Suprapubic skin (tissue), 4 donors: ENCODE measurements around the gene ZNF593OS. TPM values are rescaled to one million over a fixed set of nuclear protein-coding genes. Genes with fewer than 3 reads are reported as not detected.

Source experiments
- DNase-seq, 2 donors: peaks; one replicate each; pipeline ENCODE4 v3.0.0-alpha.2; 2019; ENCODE audit warnings: low spot score in 2 of 2
- H3K27ac ChIP-seq: fragments of 200-600 bp; sonication (generic); one replicate; pipeline ENCODE4 v1.5.1; 2019
- H3K27me3 ChIP-seq: fragments of 200-600 bp; sonication (generic); one replicate; pipeline ENCODE4 v1.5.1; 2019
- H3K36me3 ChIP-seq: fragments of 200-600 bp; sonication (generic); one replicate; pipeline ENCODE4 v1.5.1; 2019
- H3K4me1 ChIP-seq: fragments of 200-600 bp; sonication (generic); one replicate; pipeline ENCODE4 v1.5.1; 2019
- H3K4me3 ChIP-seq: fragments of 200-600 bp; sonication (generic); one replicate; pipeline ENCODE4 v1.5.1; 2019; ENCODE audit warnings: mild to moderate bottlenecking
- H3K9me3 ChIP-seq: fragments of 200-600 bp; sonication (generic); one replicate; pipeline ENCODE4 v1.5.1; 2019
- EP300 ChIP-seq: sonication (generic); formaldehyde crosslinking; IDR thresholded peaks from one replicate; pipeline ENCODE4 v1.6.1; 2017; ENCODE audit warnings: antibody characterized with exemption
- POLR2A ChIP-seq, 2 donors: fragments of 450-650 bp; IDR thresholded peaks; one replicate each; pipeline ENCODE4 v1.6.1; 2017; ENCODE audit warnings: antibody characterized with exemption in 2 of 2, mild to moderate bottlenecking in 2 of 2, moderate library complexity in 2 of 2
- POLR2AphosphoS5 ChIP-seq, 3 donors: sonication (generic); formaldehyde crosslinking; IDR thresholded peaks; one replicate each; pipeline ENCODE4 v1.6.1; 2017; ENCODE audit warnings: antibody characterized with exemption in 3 of 3
- WGBS: methylation state at CpG from one replicate; pipeline ENCODE4 v1.1.5; 2018; 5-methylcytosine and 5-hydroxymethylcytosine counted together
- total RNA-seq, 4 donors: library from RNA; depleted of rRNA; stranded (reverse); fragments of >200 nt; gene quantifications; one replicate each; pipeline ENCODE4 v1.1.0, GENCODE V29; 2016
- TF ChIP-seq, protein P1 (sequence below), 2 donors: fragments of 200-600 bp in 1 of 2; fragments of 450-650 bp in 1 of 2; sonication (generic) in 1 of 2; IDR thresholded peaks; one replicate each; pipeline ENCODE4 v1.5.1; 2016 to 2019; ENCODE audit warnings: antibody characterized with exemption in 2 of 2, mild to moderate bottlenecking in 1 of 2, moderate library complexity in 1 of 2

The ZNF593OS gene
- total RNA-seq, 4 donors from 2014 or later = not detected

DNA sequence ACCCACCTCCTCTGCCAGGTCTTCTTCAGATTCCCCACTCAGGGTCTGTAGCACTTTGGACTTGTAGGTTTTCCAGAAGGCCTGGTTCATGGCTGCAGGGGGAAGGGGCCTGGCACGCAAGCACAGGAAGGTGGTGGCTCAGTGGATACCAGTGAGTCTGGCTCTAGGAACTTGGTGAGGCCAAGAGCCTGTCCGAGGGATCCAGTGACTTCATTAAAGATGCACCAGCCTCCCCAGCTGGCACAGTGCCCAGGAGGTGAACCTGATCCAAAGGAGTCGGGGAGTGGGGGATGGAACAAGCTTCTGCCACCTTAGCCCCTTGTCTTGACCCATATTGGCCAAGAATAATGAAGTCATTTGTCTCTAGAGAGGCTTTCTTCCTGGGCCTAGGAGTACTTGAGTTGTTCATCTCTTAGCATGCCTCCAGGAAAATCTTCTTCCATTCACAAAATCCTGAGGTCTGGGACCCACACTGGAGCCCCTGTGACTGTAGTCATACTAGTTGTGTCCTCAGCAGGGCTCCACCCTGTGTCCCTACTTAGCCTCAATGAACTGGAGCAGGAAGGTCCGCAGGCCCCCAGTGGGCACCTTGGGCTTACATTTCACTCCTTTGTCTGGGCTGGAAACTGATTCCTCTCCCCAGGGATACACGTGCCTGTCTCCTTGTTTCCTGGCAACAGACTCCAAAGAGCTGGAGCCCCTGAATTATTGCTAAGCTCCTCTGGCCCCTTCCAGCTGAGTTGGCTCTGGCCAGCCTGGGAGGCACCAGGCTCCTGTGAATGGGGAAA, 3.0 kb downstream of the ZNF593OS start, which contains the start of gene C1orf232:
TSS of gene C1orf232 (minus strand) at position 554 of the 788 bp plus-strand sequence. CDS start at position 90, 464 bp downstream.
- Histone ChIP-seq H3K27ac (peak within 1 kb of the TSS; percentile 4), H3K4me1 (peaks cover 29% of the 10 kb centered on the region), H3K27me3 (no peaks in the 10 kb centered on the region), H3K36me3 (peaks cover 3% of the 10 kb centered on the region), H3K4me3 (peak within 1 kb of the TSS; percentile 90), H3K9me3 (no peaks in the 10 kb centered on the region)
- DNase-seq = no peak
- WGBS = 73% methylated on average over 4 of the region's 5 CpGs
- TF ChIP-seq POLR2AphosphoS5 (IDR thresholded peaks at IDR 0.05) = no peak
- TF ChIP-seq, protein P1, sequence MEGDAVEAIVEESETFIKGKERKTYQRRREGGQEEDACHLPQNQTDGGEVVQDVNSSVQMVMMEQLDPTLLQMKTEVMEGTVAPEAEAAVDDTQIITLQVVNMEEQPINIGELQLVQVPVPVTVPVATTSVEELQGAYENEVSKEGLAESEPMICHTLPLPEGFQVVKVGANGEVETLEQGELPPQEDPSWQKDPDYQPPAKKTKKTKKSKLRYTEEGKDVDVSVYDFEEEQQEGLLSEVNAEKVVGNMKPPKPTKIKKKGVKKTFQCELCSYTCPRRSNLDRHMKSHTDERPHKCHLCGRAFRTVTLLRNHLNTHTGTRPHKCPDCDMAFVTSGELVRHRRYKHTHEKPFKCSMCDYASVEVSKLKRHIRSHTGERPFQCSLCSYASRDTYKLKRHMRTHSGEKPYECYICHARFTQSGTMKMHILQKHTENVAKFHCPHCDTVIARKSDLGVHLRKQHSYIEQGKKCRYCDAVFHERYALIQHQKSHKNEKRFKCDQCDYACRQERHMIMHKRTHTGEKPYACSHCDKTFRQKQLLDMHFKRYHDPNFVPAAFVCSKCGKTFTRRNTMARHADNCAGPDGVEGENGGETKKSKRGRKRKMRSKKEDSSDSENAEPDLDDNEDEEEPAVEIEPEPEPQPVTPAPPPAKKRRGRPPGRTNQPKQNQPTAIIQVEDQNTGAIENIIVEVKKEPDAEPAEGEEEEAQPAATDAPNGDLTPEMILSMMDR (IDR thresholded peaks at IDR 0.05) = no peak
- TF ChIP-seq POLR2A (IDR thresholded peaks at IDR 0.05) = no peak
- no peak for TF ChIP-seq EP300

DNA sequence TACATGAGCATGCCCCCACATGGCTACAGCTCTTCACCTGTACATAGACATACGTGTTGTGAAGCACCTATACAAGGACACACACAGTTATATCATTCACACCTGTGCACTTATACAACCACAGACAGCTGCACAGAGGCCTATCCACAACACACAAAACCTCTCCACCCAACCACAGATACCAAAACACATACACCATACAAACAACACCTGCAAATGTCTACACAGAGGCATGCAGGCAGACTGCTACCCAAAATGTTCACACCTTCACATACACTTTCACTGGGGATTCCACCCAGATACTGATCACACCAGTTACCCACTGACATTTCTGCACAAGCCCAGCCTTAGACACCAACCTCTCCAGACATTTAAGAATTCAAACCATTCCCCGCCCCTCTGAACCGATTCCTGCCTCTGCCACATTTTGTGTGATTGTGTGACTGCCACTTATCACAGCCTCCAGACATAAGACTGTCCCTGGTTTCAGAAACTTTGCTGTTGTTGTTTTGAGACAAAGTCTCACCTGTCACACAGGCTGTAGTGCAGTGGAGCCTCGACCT, 4.8 kb downstream of the ZNF593OS start:
- WGBS = 77% methylated on average over 4 of the region's 4 CpGs
- peaks cover 4% of the 10 kb centered on the region for H3K27me3 ChIP-seq
- no peak overlapping the region for H3K27ac ChIP-seq
- peaks cover 3% of the 10 kb centered on the region for H3K36me3 ChIP-seq
- H3K4me3 ChIP-seq = no peak overlapping the region
- TF ChIP-seq EP300 = no peak
- TF ChIP-seq, protein P1 (IDR thresholded peaks at IDR 0.05) = no peak
- no peak for TF ChIP-seq POLR2A (IDR thresholded peaks at IDR 0.05)
- no peak for TF ChIP-seq POLR2AphosphoS5 (IDR thresholded peaks at IDR 0.05)
- peaks cover 36% of the 10 kb centered on the region for H3K4me1 ChIP-seq
- DNase-seq = no peak
- no peaks in the 10 kb centered on the region for H3K9me3 ChIP-seq

DNA sequence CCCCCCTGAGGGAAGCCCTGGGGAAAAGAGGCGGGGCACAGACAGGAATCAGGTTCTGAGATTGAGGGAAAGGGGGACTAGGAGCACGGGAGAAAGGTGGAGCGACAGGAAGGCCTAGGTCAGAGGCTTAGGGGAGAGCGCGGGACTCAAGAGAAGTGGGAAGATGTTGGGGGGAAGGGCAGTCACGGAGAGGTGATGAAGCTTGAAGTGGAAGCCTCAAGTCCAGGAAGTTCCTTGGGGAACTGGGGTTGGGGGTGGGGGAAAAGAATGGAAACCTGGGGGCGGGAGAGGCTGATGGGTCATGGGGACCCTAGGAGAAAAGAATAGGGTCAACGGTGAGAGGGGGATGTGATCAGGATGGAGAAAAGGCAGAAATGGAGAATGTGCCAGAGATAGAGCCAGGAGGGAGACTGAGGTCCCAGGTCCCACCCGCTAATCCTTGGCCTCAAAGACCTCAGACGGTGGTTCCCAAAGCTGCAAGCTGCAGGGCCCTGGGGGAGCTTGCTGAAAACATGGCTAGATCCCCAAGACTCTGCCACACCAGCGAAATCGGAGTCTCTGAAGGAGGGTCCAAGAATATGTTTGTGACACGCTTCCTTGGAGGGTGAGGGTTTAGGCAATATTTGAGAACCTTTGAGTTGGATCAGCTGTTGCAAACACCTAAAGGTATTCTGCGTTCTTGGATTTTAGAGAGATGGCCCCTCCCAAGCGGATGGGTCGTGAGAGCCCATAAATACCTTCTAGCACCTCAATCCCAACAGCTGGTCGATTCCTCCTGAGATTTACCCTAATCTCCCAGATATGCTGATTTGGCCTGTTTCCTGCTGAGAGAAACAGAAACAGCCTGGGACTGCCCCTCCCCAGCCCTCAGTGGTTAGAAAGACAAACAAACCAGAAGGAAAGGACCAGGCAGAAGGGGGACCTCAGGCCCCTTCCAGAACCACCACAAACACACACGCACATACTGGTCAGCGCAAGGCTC, 6.5 kb downstream of the ZNF593OS start:
- Histone ChIP-seq H3K27ac (no peak overlapping the region), H3K4me3 (peak overlapping the region; percentile 57), H3K36me3 (no peaks in the 10 kb centered on the region), H3K9me3 (no peaks in the 10 kb centered on the region), H3K4me1 (peaks cover 34% of the 10 kb centered on the region), H3K27me3 (peaks cover 8% of the 10 kb centered on the region)
- TF ChIP-seq, protein P1 (IDR thresholded peaks at IDR 0.05) = no peak
- TF ChIP-seq POLR2AphosphoS5 (IDR thresholded peaks at IDR 0.05) (no peak), POLR2A (IDR thresholded peaks at IDR 0.05) (no peak), EP300 (no peak)
- no peak for DNase-seq
- WGBS = 74% methylated on average over 19 of the region's 19 CpGs

GRCh38 chr1:26164036-26164860, 7.4 kb downstream of the ZNF593OS start:
- H3K27me3 ChIP-seq = peaks cover 8% of the 10 kb centered on the region
- TF ChIP-seq, protein P1 (IDR thresholded peaks at IDR 0.05) = peak; percentile 56 to 90
- no peak for TF ChIP-seq EP300
- H3K4me1 ChIP-seq = peaks cover 30% of the 10 kb centered on the region
- no peak for DNase-seq
- no peaks in the 10 kb centered on the region for H3K36me3 ChIP-seq
- H3K9me3 ChIP-seq = no peaks in the 10 kb centered on the region
- WGBS = 13% methylated on average over 28 of the region's 72 CpGs
- H3K27ac ChIP-seq = no peak overlapping the region
- peak overlapping the region; percentile 57 for H3K4me3 ChIP-seq
